HepG2 (cell line): ENCODE data around the gene SETD2. TPM values are rescaled to one million over a fixed set of nuclear protein-coding genes. Genes with fewer than 3 reads are reported as not detected.

Experiments
- ARHGAP35 ChIP-seq: sonication (generic); formaldehyde crosslinking; IDR thresholded peaks from 2 replicates; pipeline ENCODE4 v1.9.0; 2022; ENCODE audit warnings: mild to moderate bottlenecking, inconsistent platforms, moderate library complexity, missing genetic modification reagents, borderline replicate concordance
- ATF2 ChIP-seq: sonication (generic); formaldehyde crosslinking; IDR thresholded peaks from 2 replicates; pipeline ENCODE4 v1.4.0; 2020; ENCODE audit warnings: missing genetic modification reagents
- BRCA1 ChIP-seq: sonication (generic); formaldehyde crosslinking; IDR thresholded peaks from 2 replicates; pipeline ENCODE4 v1.4.0; 2020; ENCODE audit warnings: missing genetic modification reagents
- HNRNPL ChIP-seq: fragments of 200-400 bp; formaldehyde crosslinking; IDR thresholded peaks from 2 replicates; pipeline ENCODE4 v1.6.1; 2017; ENCODE audit warnings: mild to moderate bottlenecking, low read depth, low read length
- RBFOX2 ChIP-seq: fragments of 200-400 bp; formaldehyde crosslinking; IDR thresholded peaks from 2 replicates; pipeline ENCODE4 v1.6.1; 2017; ENCODE audit warnings: low read depth, mild to moderate bottlenecking, low read length
- SAP130 ChIP-seq: IDR thresholded peaks from 2 replicates; pipeline ENCODE4 v1.6.1; 2016; ENCODE audit warnings: low read depth
- SSRP1 ChIP-seq: IDR thresholded peaks from 2 replicates; pipeline ENCODE4 v1.6.1; 2016; ENCODE audit warnings: control low read depth
- polyA plus RNA-seq, 8 experiments: library from polyadenylated mRNA; depleted of rRNA in 3 of 8; stranded (reverse) in 7 of 8; unstranded in 1 of 8; fragments of >200 nt; fragmentation: Illumina TruSeq in 4 of 8; extraction: Trizol in 4 of 8; gene quantifications; 2 replicates each; pipeline versions ENCODE4 v1.2.1 to v1.2.3, GENCODE V29; 2011 to 2016; ENCODE audit warnings: low read depth in 4 of 8, missing spikeins in 1 of 8, mixed read lengths in 1 of 8; ENCODE audit not compliant: insufficient read depth in 1 of 8
- total RNA-seq, 5 experiments: library from RNA; depleted of rRNA; stranded (reverse); fragments of >200 nt; fragmentation: Illumina TruSeq; extraction: Trizol; gene quantifications; 2 replicates each; pipeline ENCODE4 v1.2.3, GENCODE V29; 2016; ENCODE audit warnings: low read depth in 1 of 5
- TF ChIP-seq, protein P1 (sequence below): sonication (generic); formaldehyde crosslinking; IDR thresholded peaks from 2 replicates; pipeline ENCODE4 v1.5.1; 2020; ENCODE audit warnings: missing genetic modification reagents, mild to moderate bottlenecking, borderline replicate concordance

The SETD2 gene
- total and polyA plus RNA-seq, 2 of the 13 experiments (the other 11 are each of a cell fraction or from before 2014, with no cell fraction given): 14.2 to 24.2 TPM

DNA sequence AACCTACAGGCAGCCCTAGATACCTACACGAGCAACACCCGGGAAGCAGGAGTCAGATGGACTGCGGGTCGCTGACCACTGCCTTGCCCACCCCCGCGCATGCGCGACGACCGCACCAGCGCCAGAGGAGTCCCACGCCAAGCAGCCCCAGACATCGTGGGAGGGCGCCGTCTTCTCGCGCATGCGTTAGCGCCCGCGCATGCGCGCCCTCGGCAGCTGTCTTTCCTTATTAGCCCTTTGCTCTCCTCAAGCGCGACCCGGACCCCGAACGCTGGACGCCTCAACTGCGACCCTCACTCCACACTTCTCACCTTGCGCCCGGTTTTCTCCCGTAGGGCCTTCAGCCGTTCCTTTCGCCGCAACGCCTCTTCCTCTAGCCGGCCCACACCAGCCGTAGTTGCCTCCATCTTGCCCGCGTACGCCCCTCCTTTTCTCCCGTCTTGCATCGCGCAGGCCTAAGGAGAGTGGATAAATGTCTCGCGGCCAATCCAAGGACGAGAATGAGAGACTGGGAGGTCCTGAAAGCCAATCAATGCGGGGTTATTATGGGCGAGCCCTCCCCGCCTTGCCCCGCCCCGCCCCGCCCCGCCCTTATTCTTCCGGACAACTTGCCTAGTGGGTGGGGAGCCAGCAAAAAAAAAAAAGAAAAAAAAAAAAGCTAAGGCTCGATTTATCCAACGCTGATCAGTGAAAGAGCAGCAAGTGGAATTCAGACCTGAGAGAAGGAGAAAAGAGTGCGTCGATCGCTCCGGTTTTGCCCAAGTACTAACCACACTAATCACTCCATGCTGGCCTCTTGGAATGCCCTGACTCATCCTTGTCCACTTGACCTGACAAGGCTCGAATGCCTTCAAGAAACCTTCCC, 187.4 kb downstream of the SETD2 start, which contains the start of gene CCDC12 (continued):
- TF ChIP-seq ATF2 (CRISPR knock-in tag) (peak; percentile 44; the same call in 1 of the 2 replicates), SSRP1 (CRISPR knock-in tag) (no peak), HNRNPL (peak; percentile 59; the same call in 1 of the 2 replicates), ARHGAP35 (CRISPR knock-in tag) (peak; percentile 82; the same call in 1 of the 2 replicates), BRCA1 (CRISPR knock-in tag) (peak; percentile 69; the same call in 1 of the 2 replicates), RBFOX2 (peak; percentile 96), SAP130 (CRISPR knock-in tag) (peak; percentile 86)
- TF ChIP-seq, protein P1, sequence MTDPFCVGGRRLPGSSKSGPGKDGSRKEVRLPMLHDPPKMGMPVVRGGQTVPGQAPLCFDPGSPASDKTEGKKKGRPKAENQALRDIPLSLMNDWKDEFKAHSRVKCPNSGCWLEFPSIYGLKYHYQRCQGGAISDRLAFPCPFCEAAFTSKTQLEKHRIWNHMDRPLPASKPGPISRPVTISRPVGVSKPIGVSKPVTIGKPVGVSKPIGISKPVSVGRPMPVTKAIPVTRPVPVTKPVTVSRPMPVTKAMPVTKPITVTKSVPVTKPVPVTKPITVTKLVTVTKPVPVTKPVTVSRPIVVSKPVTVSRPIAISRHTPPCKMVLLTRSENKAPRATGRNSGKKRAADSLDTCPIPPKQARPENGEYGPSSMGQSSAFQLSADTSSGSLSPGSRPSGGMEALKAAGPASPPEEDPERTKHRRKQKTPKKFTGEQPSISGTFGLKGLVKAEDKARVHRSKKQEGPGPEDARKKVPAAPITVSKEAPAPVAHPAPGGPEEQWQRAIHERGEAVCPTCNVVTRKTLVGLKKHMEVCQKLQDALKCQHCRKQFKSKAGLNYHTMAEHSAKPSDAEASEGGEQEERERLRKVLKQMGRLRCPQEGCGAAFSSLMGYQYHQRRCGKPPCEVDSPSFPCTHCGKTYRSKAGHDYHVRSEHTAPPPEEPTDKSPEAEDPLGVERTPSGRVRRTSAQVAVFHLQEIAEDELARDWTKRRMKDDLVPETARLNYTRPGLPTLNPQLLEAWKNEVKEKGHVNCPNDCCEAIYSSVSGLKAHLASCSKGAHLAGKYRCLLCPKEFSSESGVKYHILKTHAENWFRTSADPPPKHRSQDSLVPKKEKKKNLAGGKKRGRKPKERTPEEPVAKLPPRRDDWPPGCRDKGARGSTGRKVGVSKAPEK (CRISPR knock-in tag): no peak
